GM20000 (cell line): ENCODE data around the gene KDM8.

Experiments
- DNase-seq: peaks from one replicate; pipeline ENCODE4 v3.0.0; 2012; ENCODE audit warnings: low spot score
- CTCF ChIP-seq: IDR thresholded peaks from 2 replicates; pipeline ENCODE4 v1.5.1; 2012; ENCODE audit warnings: mild to moderate bottlenecking, control low read depth; ENCODE audit errors: extremely low read depth, missing control alignments

Gene KDM8

DNA sequence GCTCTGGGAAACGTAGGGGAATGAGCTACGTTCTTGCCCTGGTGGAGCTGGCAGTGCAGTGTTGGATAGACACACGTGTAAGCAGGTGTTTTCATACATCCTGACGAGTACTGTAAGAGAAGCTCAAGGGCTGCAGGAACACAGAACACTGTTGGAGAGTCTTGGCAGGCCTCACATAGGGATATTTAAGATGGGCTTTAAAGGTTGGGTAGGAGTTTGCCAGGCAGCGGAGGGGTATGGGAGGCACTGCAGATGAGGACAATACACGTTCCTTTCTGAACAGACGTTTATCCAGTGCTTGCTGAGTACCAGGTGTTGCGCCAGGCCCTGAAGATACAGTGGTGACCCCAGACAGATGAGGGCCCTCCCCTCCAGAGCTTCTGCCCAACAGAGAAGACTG is 6.3 kb downstream of the KDM8 start:
- no peak for TF ChIP-seq CTCF
- no peak for DNase-seq

DNA sequence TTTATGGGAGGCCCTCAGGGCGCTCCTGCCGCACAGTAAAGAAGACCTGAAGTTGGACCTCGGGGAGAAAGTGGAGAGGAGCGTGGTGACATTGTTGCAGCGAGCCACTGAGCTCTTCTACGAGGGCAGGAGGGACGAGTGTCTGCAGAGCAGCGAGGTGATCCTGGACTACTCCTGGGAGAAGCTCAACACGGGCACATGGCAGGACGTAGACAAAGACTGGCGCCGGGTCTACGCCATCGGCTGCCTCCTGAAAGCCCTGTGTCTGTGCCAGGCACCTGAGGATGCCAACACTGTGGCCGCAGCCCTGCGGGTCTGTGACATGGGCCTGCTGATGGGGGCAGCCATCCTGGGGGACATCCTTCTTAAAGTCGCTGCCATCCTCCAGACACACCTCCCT is 6.8 kb downstream of the KDM8 start:
- DNase-seq, result no peak
- TF ChIP-seq CTCF, result no peak

DNA sequence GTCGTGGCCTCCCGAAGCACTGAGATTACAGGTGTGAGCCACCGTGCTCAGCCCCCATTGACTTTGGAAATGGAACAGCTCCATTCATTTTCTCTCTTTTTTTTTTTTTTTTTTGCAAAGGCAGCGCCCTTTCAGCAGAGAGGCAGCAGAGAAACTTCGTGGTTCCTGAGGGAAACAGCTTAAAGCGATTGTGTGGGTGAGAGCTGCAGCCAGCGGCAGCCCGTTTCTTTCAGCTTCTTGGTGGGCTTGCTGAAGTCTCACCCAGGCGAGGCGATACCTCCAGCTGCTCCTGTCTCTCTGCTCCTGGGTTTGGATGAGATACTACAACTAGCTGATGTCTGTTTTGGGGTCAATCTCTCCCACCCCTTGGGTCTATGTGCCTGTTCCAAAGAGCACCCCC is 7.7 kb downstream of the KDM8 start:
- no peak for TF ChIP-seq CTCF
- DNase-seq, result no peak

DNA sequence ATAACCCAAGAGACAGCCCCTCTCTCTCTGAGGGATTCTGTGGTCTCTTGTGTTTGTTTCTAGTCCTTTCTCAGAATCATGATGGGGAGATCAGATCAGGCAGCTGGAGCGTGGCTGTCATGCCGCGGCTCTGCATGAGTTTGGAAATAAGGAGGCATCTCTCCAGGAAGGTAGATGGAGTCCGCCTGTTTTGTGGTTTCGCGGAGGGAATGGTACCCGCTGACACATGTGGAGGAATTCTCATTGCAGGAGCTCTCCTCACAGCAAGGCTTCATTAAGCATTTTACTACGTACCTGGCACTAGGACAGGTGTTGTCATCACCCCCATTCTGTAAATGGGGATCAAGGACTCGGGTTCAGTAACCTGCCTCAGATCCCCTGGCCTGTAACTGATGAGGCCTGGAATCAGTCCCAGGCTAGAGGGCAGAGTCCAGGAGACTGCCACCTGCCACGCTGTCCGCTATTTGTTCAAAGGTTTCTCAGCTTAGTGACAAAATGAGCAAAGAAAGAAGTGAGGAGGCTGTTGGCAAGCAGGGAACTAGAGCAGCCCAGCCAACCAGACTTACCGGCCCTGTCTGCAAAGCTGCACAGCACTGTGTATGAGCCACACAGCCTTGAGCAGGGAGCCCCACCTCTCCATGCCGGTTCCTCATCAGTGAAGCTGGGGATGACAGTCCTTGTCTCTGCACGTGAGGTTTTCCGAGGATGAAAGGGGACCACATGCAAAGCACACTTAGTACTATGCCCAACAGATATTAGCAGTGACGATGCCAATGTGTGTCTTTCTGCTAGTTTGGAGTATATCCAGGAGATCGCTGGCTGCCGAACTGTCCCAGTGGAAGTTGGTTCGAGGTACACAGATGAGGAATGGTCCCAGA is 11.0 kb downstream of the KDM8 start:
- DNase-seq, result no peak
- no peak for TF ChIP-seq CTCF

GRCh38 chr16:27215660-27216059 is 12.3 kb downstream of the KDM8 start:
- no peak for TF ChIP-seq CTCF
- no peak for DNase-seq

DNA sequence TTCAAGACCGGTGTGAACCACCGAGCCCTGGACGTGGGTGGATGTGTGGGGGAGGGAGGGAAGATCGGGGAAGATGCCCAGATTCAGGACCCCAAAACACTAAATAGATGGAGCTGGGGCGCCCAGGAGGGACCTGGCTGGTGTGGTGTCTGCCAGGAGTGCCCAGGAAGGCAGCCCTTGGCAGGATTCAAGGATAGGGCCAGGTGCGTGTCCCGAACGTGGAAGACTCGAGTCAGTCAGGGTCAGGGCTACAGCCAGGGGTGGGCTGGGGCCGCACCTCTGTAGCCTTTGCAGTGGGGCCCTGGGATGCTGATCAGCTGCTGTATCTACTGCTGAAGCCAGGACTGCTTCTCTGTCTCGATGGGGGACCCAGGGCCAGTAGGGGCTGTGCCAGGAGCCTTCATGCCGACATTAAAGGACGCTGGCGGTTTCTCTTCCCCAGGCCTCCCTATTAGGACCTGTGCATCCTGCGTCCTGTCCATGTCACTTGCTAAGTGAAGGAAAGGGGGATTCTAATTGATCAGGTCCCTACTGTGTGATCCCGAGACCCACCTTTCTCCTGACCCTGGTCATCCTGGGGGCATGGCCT is 13.1 kb downstream of the KDM8 start:
- DNase-seq, result no peak
- TF ChIP-seq CTCF, result no peak

DNA sequence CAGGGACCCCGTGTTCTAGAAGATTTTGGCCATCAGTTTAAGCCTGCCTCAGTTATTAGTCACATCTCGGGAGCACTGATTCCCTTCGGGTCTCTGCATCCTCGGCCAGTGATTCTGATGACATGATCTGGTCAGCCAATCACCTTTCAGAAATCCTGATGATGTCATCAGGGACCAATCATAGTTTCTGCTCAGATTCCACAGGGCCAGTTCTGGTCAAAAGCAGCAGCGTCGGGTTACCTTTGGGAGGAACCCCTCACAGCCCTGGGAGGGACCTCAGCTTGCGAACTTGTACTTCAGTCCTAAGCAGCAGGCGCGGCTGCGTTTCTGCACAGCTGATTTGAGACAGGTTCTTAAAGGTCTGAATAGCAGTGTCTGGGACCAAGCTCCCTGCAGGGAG is 13.9 kb downstream of the KDM8 start:
- DNase-seq, result no peak

More for the DNA sequence above, 13.9 kb downstream of the KDM8 start:
- TF ChIP-seq CTCF, result no peak
